GM12801 (cell line): Measurements from ENCODE around the gene SUPT20HL1.

ENCODE experiments used
- CTCF ChIP-seq: IDR thresholded peaks from one replicate; pipeline ENCODE4 v1.5.1; 2011; ENCODE audit warnings: control low read depth; ENCODE audit not compliant: insufficient read length; ENCODE audit errors: extremely low read depth

Gene SUPT20HL1

GRCh38 chrX:24398766-24399165 lies 38.3 kb downstream of the SUPT20HL1 start:
- TF ChIP-seq CTCF: no peak

GRCh38 chrX:24399550-24399949 lies 39.1 kb downstream of the SUPT20HL1 start:
- TF ChIP-seq CTCF: no peak

GRCh38 chrX:24405959-24406358 lies 45.5 kb downstream of the SUPT20HL1 start:
- no peak for TF ChIP-seq CTCF
